HCT116 (cell line): ENCODE data around the gene LSP1. TPM values are rescaled to one million over a fixed set of nuclear protein-coding genes. Genes with fewer than 3 reads are reported as not detected.
"Not testable (repeated sequence)": the region's sequence is repeated elsewhere in the genome, so short reads cannot be mapped to it uniquely, and the experiment has no call there.

Experiments used
- ATAC-seq: fragments of 200-7000 bp; cut with Tn5 transposase; 2 replicates; pipeline ENCODE4 v1.9.1; 2020; ENCODE audit warnings: mild to moderate bottlenecking, moderate library complexity
- BruUV-seq: library from RNA; stranded (reverse); fragments of 400-500 nt; replicated peaks from 2 replicates; lab custom pipeline; 2021; lab: Mats Ljungman, UMichigan
- CTCF ChIA-PET: fragments of 300-600 bp; sonication (Branson Sonifier 250); formaldehyde crosslinking; loops from one replicate; lab custom pipeline; 2021; ENCODE audit warnings: antibody characterized with exemption; lab: Charles Lee
- POLR2A ChIA-PET: fragments of 300-600, 350-600 bp; sonication (Branson Sonifier 250); formaldehyde crosslinking; loops from one replicate; lab custom pipeline; 2021; ENCODE audit warnings: antibody characterized with exemption; lab: Charles Lee
- RAD21 ChIA-PET, 2 experiments: fragments of 300-600 bp; sonication (Branson Sonifier 250); formaldehyde crosslinking; loops; one replicate each; lab custom pipeline; 2023; ENCODE audit warnings: low total read pairs in 2 of 2; ENCODE audit not compliant: uncharacterized antibody in 2 of 2, unreplicated experiment in 2 of 2, low non-redundant PET in 1 of 2; lab: Charles Lee
- DNase-seq: peaks from one replicate; pipeline ENCODE4 v3.0.0-alpha.2; 2010; ENCODE audit warnings: low read depth, low spot score
- H2AFZ ChIP-seq: fragments of 200-600 bp; shearing (Covaris generic), sonication (generic); 2 replicates; pipeline ENCODE4 v1.6.1; 2017; ENCODE audit warnings: low read depth, mixed run types, mixed read lengths, antibody characterized with exemption, low read length; ENCODE audit not compliant: poor library complexity, severe bottlenecking
- H3K27ac ChIP-seq: 2 replicates; pipeline ENCODE4 v1.5.1; 2012; ENCODE audit warnings: low read depth, low read length
- H3K27me3 ChIP-seq: fragments of 200-600 bp; sonication (generic); 2 replicates; pipeline ENCODE4 v1.6.1; 2016; ENCODE audit warnings: mixed run types, low read length, mixed read lengths; ENCODE audit not compliant: insufficient read depth
- H3K36me3 ChIP-seq, 2 experiments: fragments of 200-500 bp in 1 of 2; fragments of 200-600 bp in 1 of 2; sonication (Bioruptor generic) in 1 of 2; sonication (generic) in 1 of 2; 2 replicates each; pipeline versions ENCODE4 v1.5.1 to v1.6.1; 2014 to 2016; ENCODE audit warnings: low read length in 2 of 2, inconsistent platforms in 1 of 2, mixed read lengths in 1 of 2, mixed run types in 1 of 2; ENCODE audit not compliant: insufficient read depth in 2 of 2, control insufficient read depth in 1 of 2
- H3K4me1 ChIP-seq, 2 experiments: fragments of 200-600 bp in 1 of 2; sonication (generic) in 1 of 2; 2 replicates each; pipeline versions ENCODE4 v1.5.1 to v1.6.1; 2012 to 2017; ENCODE audit warnings: low read length in 2 of 2, inconsistent platforms in 1 of 2, mild to moderate bottlenecking in 1 of 2, mixed read lengths in 1 of 2, mixed run types in 1 of 2, moderate library complexity in 1 of 2; ENCODE audit not compliant: insufficient read depth in 2 of 2, control insufficient read depth in 1 of 2
- H3K4me2 ChIP-seq: fragments of 200-600 bp; sonication (generic); 2 replicates; pipeline ENCODE4 v1.6.1; 2017; ENCODE audit warnings: mixed run types, low read length, mixed read lengths
- H3K4me3 ChIP-seq, 2 experiments: fragments of 200-600 bp in 1 of 2; sonication (generic) in 1 of 2; replicated peaks in 1 of 2; 2 replicates each; pipeline ENCODE4 v1.5.1; 2011 to 2016; ENCODE audit warnings: low read length in 2 of 2, control low read depth in 1 of 2, low read depth in 1 of 2, mild to moderate bottlenecking in 1 of 2, mixed read lengths in 1 of 2, mixed run types in 1 of 2
- H3K79me2 ChIP-seq: fragments of 200-600 bp; sonication (generic); 2 replicates; pipeline ENCODE4 v1.6.1; 2017; ENCODE audit warnings: mild to moderate bottlenecking, mixed run types, low read length, moderate library complexity, mixed read lengths; ENCODE audit not compliant: insufficient read depth
- H3K9ac ChIP-seq: fragments of 200-600 bp; sonication (generic); 2 replicates; pipeline ENCODE4 v1.6.1; 2016; ENCODE audit warnings: low read length, mixed read lengths
- H3K9me2 ChIP-seq: fragments of 200-600 bp; sonication (generic), shearing (Covaris generic); 2 replicates; pipeline ENCODE4 v1.6.1; 2017; ENCODE audit warnings: mixed run types, mild to moderate bottlenecking, moderate library complexity; ENCODE audit not compliant: insufficient read depth
- H3K9me3 ChIP-seq, 2 experiments: fragments of 200-500 bp in 1 of 2; fragments of 200-600 bp in 1 of 2; sonication (Bioruptor generic) in 1 of 2; sonication (generic) in 1 of 2; 2 replicates each; pipeline ENCODE4 v1.6.1; 2014 to 2017; ENCODE audit warnings: low read length in 2 of 2, mixed read lengths in 2 of 2, inconsistent platforms in 1 of 2, low read depth in 1 of 2, mild to moderate bottlenecking in 1 of 2, mixed run types in 1 of 2, moderate library complexity in 1 of 2; ENCODE audit not compliant: control insufficient read depth in 1 of 2, insufficient read depth in 1 of 2
- H4K20me1 ChIP-seq: fragments of 200-600 bp; sonication (generic), shearing (Covaris generic); 2 replicates; pipeline ENCODE4 v1.6.1; 2017; ENCODE audit warnings: mixed run types, mild to moderate bottlenecking, moderate library complexity; ENCODE audit not compliant: insufficient read depth
- CEBPB ChIP-seq: IDR thresholded peaks from 2 replicates; pipeline ENCODE4 v1.6.1; 2012; ENCODE audit warnings: low read depth
- EGR1 ChIP-seq: IDR thresholded peaks from 2 replicates; pipeline ENCODE4 v1.6.1; 2012; ENCODE audit warnings: low read depth
- intact Hi-C: fragments of 100-400 bp; cut with micrococcal nuclease; formaldehyde crosslinking; loops from 2 replicates; pipeline ENCODE4 v1.10.0; 2022
- total RNA-seq: library from RNA; stranded (reverse); gene quantifications from one replicate; pipeline ENCODE4 v1.2.1, GENCODE V29; 2021; ENCODE audit not compliant: unreplicated experiment
- TF ChIP-seq, protein P1 (sequence below), 3 experiments: fragments of 200-600 bp in 1 of 3; sonication (generic) in 1 of 3; IDR thresholded peaks in 2 of 3; conservative IDR thresholded peaks in 1 of 3; 2 replicates each; pipeline ENCODE4 v1.5.1; 2012 to 2017; ENCODE audit warnings: low read depth in 2 of 3, low read length in 2 of 3, antibody characterized with exemption in 1 of 3, borderline replicate concordance in 1 of 3, control low read depth in 1 of 3, mild to moderate bottlenecking in 1 of 3, mixed read lengths in 1 of 3, mixed run types in 1 of 3, moderate library complexity in 1 of 3; ENCODE audit not compliant: insufficient read depth in 1 of 3
- TF ChIP-seq, protein P2 (sequence below): IDR thresholded peaks from 2 replicates; pipeline ENCODE4 v1.6.1; 2011; ENCODE audit warnings: mild to moderate bottlenecking, low read length, moderate library complexity; ENCODE audit not compliant: insufficient replicate concordance; ENCODE audit errors: extremely low read depth

Gene LSP1
- total RNA-seq, 1 experiment from 2014 or later = 1.3 TPM

GRCh38 chr11:1875093-1875850 lies 22.4 kb downstream of the LSP1 start (continued):
- TF ChIP-seq EGR1 = no peak

- H4K20me1 ChIP-seq, H3K9me3 ChIP-seq, H3K9me2 ChIP-seq, BruUV-seq, H2AFZ ChIP-seq, H3K79me2 ChIP-seq, ATAC-seq, DNase-seq, POLR2A ChIA-PET, H3K4me2 ChIP-seq, H3K27ac ChIP-seq, H3K9ac ChIP-seq, H3K27me3 ChIP-seq, H3K36me3 ChIP-seq, intact Hi-C loops, H3K4me1 ChIP-seq, H3K4me3 ChIP-seq: not testable (repeated sequence)
- ChIA-PET RAD21 (interaction anchor here in 1 of 2 experiments (1.0 kb wide), 1 partner anchor 40 kb away, joined by 5 read pairs; no protein-coding TSS in a partner anchor), CTCF (interaction anchor here (0.7 to 2.4 kb wide), 13 partner anchors 11 to 281 kb away, joined by 3 to 19 read pairs (median 4); partner anchors contain the start of gene SYT8)
Observed at GRCh38 chr11:1875851-1876301, 23.0 kb downstream of the LSP1 start.

GRCh38 chr11:1876361-1877063 lies 23.6 kb downstream of the LSP1 start:
- 0 out of 2 replicates have a peak overlapping the region, but pooled peaks have one; percentile 2 for H3K4me2 ChIP-seq
- no peaks in the 10 kb centered on the region for H3K27me3 ChIP-seq
- no peaks in the 10 kb centered on the region for H3K36me3 ChIP-seq
- no peaks in the 10 kb centered on the region for H3K9me3 ChIP-seq
- RAD21 ChIA-PET = interaction anchor here (0.8 to 1.0 kb wide), 2 partner anchors 40 to 275 kb away, joined by 3 to 5 read pairs; no protein-coding TSS in a partner anchor
- intact Hi-C loops = no loop called here
- ATAC-seq (peak; percentile 94), DNase-seq (no peak)
- CTCF ChIA-PET = interaction anchor here (0.7 to 2.4 kb wide), 18 partner anchors 11 to 280 kb away, joined by 3 to 19 read pairs (median 4); partner anchors contain the start of gene SYT8
- peaks cover 0 to 4% of the 10 kb centered on the region in 2 experiments; a peak in 1 of 4 replicates for H3K4me1 ChIP-seq
- no peak overlapping the region for H3K4me3 ChIP-seq
- no TSS peak for BruUV-seq
- no peak overlapping the region for H2AFZ ChIP-seq
- H4K20me1 ChIP-seq = no peaks in the 10 kb centered on the region
- H3K27ac ChIP-seq = no peak overlapping the region; the same call in 1 of the 2 replicates
- no peaks in the 10 kb centered on the region for H3K79me2 ChIP-seq
- TF ChIP-seq, protein P1, sequence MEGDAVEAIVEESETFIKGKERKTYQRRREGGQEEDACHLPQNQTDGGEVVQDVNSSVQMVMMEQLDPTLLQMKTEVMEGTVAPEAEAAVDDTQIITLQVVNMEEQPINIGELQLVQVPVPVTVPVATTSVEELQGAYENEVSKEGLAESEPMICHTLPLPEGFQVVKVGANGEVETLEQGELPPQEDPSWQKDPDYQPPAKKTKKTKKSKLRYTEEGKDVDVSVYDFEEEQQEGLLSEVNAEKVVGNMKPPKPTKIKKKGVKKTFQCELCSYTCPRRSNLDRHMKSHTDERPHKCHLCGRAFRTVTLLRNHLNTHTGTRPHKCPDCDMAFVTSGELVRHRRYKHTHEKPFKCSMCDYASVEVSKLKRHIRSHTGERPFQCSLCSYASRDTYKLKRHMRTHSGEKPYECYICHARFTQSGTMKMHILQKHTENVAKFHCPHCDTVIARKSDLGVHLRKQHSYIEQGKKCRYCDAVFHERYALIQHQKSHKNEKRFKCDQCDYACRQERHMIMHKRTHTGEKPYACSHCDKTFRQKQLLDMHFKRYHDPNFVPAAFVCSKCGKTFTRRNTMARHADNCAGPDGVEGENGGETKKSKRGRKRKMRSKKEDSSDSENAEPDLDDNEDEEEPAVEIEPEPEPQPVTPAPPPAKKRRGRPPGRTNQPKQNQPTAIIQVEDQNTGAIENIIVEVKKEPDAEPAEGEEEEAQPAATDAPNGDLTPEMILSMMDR (IDR thresholded peaks at IDR 0.05 in 2 of 3, conservative IDR thresholded peaks at IDR 0.05 in 1 of 3; ENCODE audit: borderline replicate concordance in 1 of 3, insufficient read depth in 1 of 3, low read depth in 2 of 3, low read length in 2 of 3) = peak; percentile 67 to 95 (median 79); a peak in 5 of 6 replicates
- TF ChIP-seq CEBPB = no peak
- TF ChIP-seq, protein P2, sequence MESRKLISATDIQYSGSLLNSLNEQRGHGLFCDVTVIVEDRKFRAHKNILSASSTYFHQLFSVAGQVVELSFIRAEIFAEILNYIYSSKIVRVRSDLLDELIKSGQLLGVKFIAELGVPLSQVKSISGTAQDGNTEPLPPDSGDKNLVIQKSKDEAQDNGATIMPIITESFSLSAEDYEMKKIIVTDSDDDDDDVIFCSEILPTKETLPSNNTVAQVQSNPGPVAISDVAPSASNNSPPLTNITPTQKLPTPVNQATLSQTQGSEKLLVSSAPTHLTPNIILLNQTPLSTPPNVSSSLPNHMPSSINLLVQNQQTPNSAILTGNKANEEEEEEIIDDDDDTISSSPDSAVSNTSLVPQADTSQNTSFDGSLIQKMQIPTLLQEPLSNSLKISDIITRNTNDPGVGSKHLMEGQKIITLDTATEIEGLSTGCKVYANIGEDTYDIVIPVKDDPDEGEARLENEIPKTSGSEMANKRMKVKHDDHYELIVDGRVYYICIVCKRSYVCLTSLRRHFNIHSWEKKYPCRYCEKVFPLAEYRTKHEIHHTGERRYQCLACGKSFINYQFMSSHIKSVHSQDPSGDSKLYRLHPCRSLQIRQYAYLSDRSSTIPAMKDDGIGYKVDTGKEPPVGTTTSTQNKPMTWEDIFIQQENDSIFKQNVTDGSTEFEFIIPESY = no peak
- no peaks in the 10 kb centered on the region for H3K9me2 ChIP-seq
- H3K9ac ChIP-seq = no peak overlapping the region
- POLR2A ChIA-PET = no interaction called here
